HG03159 (cell line): Measurements from ENCODE around the gene ONECUT1.

ENCODE experiments used
- ATAC-seq: cut with Tn5 transposase; IDR thresholded peaks from one replicate; pipeline ENCODE4 v1.9.1; 2021; ENCODE audit warnings: mild to moderate bottlenecking, moderate library complexity; ENCODE audit not compliant: unreplicated experiment

The ONECUT1 gene

GRCh38 chr15:52797625-52798501 is 7.7 kb upstream of the ONECUT1 start:
- no peak for ATAC-seq

- no peak for ATAC-seq
Observed at GRCh38 chr15:52796753-52797520, 6.8 kb upstream of the ONECUT1 start.

GRCh38 chr15:52796228-52796521 is 6.0 kb upstream of the ONECUT1 start:
- ATAC-seq: no peak

GRCh38 chr15:52795464-52796227 is 5.5 kb upstream of the ONECUT1 start:
- ATAC-seq: no peak

- ATAC-seq: no peak
Observed at GRCh38 chr15:52794665-52795463, 4.7 kb upstream of the ONECUT1 start.

GRCh38 chr15:52791776-52792175 is 1.6 kb upstream of the ONECUT1 start:
- ATAC-seq: no peak

- no peak for ATAC-seq
Observed at GRCh38 chr15:52790941-52791751, 1.0 kb upstream of the ONECUT1 start.

- peak; percentile 18 for ATAC-seq
Observed at GRCh38 chr15:52789601-52790168, 451 bp downstream of the ONECUT1 start.

- ATAC-seq: no peak
Observed at GRCh38 chr15:52789008-52789600, 1.0 kb downstream of the ONECUT1 start.

- no peak for ATAC-seq
Observed at GRCh38 chr15:52788099-52788986, 1.8 kb downstream of the ONECUT1 start.

- ATAC-seq: no peak
Observed at GRCh38 chr15:52787549-52788098, 2.5 kb downstream of the ONECUT1 start.

- ATAC-seq: no peak
Observed at GRCh38 chr15:52787123-52787503, 3.0 kb downstream of the ONECUT1 start.

- ATAC-seq: no peak
Observed at GRCh38 chr15:52786436-52787122, 3.6 kb downstream of the ONECUT1 start.

GRCh38 chr15:52785672-52786406 is 4.3 kb downstream of the ONECUT1 start:
- no peak for ATAC-seq

GRCh38 chr15:52784799-52785671 is 5.1 kb downstream of the ONECUT1 start:
- no peak for ATAC-seq
